Dermis lymphatic vessel endothelial cell (primary cell): ENCODE data around the gene IGSF23. TPM values are rescaled to one million over a fixed set of nuclear protein-coding genes. Genes with fewer than 3 reads are reported as not detected.

Source experiments
- total RNA-seq: library from RNA; depleted of rRNA; stranded (reverse); fragments of >200 nt; gene quantifications from 2 replicates; pipeline ENCODE4 v1.2.1, GENCODE V29; 2014

The IGSF23 gene, protein sequence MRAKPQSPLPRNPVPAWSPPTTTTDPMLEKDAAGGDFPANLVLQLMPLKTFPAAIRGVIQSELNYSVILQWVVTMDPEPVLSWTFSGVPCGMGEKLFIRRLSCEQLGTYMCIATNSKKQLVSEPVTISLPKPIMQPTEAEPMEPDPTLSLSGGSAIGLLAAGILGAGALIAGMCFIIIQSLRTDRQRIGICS
- total RNA-seq: 0.11 TPM in 1 of 2 replicates, not detected in the other

DNA sequence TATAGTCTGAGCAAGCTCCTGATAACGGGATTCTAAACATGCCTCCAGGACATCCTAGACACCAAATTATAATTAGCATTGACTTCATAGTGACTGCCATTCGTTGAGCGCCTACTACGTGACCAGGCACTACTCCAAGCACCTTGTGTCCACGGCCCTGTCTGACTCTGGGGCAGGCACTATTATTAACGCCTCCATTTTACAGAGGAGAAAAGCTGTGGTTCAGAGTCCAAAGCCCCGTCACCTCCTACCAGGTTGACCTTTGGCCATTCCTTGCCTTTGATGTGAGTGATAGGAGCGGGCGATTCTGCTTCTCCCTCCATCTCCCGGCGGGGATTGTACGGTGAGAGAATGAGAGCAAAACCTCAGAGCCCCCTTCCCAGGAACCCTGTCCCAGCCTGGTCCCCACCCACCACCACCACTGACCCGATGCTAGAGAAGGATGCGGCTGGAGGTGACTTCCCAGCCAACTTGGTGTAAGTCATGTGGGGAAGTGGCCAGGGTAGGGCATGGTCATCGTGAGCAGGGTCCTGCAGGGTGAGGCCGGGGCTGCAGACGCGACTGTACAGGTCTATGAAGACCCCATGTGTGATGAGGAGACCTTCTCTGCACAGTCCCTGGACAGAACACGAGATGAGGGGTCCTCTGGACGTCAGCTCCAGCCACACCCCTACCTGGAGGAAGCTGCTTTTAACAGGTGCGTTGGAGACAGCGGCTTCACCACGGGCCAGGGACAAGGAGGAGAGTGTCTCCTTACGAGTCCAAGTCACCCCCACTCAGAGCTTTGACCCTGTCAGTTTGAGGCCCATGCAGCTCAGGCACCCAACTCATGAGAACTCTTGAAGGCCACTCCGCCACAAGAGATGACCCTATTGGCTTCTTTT lies at the start of gene IGSF23:
IGSF23 (plus strand) TSS at position 269 of the 884 bp plus-strand sequence; CDS start at position 352, 83 bp downstream.

DNA sequence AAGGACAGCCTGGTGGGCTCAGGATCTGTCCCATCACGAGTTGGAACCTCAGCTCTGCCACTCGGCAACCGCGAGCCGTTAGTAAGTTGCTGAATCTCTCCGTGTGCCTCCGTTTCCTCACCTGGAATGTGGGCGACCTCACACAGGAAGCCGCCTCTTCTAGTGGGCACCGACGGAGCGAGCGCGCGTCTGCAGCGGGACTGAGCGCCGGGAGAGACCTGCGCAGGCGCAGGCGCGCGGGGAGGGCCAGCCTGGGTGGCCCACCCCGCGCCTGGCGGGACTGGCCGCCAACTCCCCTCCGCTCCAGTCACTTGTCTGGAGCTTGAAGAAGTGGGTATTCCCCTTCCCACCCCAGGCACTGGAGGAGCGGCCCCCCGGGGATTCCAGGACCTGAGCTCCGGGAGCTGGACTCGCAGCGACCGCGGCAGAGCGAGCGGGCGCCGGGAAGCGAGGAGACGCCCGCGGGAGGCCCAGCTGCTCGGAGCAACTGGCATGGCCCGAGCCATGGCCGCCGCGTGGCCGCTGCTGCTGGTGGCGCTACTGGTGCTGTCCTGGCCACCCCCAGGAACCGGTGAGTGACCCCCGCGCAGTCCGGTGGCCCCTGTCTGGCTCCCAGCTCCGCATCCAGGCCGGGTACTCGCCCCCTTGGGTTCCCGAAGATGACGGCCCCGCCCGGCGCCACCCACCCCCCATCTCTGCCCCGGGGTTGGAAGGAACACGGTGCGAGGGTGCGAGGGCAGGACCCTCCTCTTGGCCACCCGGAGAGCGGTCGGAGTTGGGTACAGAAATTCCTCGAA lies 30.4 kb downstream of the IGSF23 start, which contains the start of gene PVR:
PVR (plus strand) TSS at position 306 of the 797 bp plus-strand sequence; CDS start at position 493, 187 bp downstream.

DNA sequence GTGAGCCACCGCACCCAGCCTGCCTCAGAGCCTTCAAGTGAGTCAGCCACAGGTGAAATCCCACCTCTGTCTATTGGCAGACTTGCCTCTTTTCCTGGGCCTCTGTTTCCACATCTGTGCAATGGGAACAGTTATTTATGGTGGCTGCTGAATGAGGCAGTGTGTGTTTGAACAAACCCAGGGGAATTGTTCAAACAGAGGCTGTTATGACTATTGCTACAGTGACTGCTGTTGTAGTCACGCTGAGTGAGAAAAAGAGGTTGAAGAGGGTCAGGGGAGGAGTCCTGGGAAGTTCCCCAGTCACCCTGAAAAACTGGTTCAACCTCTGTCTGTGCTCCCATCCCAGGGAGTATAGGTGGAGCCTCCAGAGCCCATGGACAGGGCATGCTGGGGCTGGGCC lies 58.0 kb downstream of the IGSF23 start, which contains the start of gene CEACAM19:
CEACAM19 (plus strand) TSS at position 83 of the 400 bp plus-strand sequence. CDS start 450 bp downstream, outside the sequence.

Other genes with a start within 250 kb of the IGSF23 start
- gene ZNF285, start 212.0 kb upstream of the IGSF23 start, total RNA-seq: 1.5 TPM in 2 replicates
- gene ZNF229, start 165.1 kb upstream of the IGSF23 start, total RNA-seq: 1.5 and 5.4 TPM in 2 replicates
- 7.5 and 7.6 TPM in 2 replicates for gene ZNF180, start 113.0 kb upstream of the IGSF23 start, total RNA-seq
- gene CEACAM20, start 83.9 kb upstream of the IGSF23 start, total RNA-seq: not detected in 2 replicates
- 25.3 and 58.1 TPM in 2 replicates for gene PVR, start 30.3 kb downstream of the IGSF23 start, total RNA-seq
- gene CEACAM19, start 57.9 kb downstream of the IGSF23 start, total RNA-seq: 0.69 and 0.87 TPM in 2 replicates
- gene CEACAM16, start 85.6 kb downstream of the IGSF23 start, total RNA-seq: not detected in 2 replicates
- 0.98 and 1.4 TPM in 2 replicates for gene BCL3, start 135.1 kb downstream of the IGSF23 start, total RNA-seq
- gene CBLC, start 164.3 kb downstream of the IGSF23 start, total RNA-seq: not detected in 2 replicates
- 16.8 and 21.2 TPM in 2 replicates for gene BCAM, start 195.5 kb downstream of the IGSF23 start, total RNA-seq
- 76.8 and 98.0 TPM in 2 replicates for gene NECTIN2, start 232.7 kb downstream of the IGSF23 start, total RNA-seq